Gastroesophageal sphincter (tissue), 3 donors: ENCODE data around the gene SMTNL1.

Experiments used
- CTCF ChIP-seq, 4 experiments: fragments of 200-600 bp in 2 of 4; fragments of 450-650 bp in 2 of 4; sonication (generic) in 1 of 4; IDR thresholded peaks; one replicate each; pipeline ENCODE4 v1.5.1; 2017 to 2019; ENCODE audit warnings: antibody characterized with exemption in 4 of 4, mild to moderate bottlenecking in 2 of 4, moderate library complexity in 2 of 4
- EP300 ChIP-seq: sonication (generic); formaldehyde crosslinking; IDR thresholded peaks from one replicate; pipeline ENCODE4 v1.6.1; 2017; ENCODE audit warnings: antibody characterized with exemption, mild to moderate bottlenecking
- POLR2A ChIP-seq, 2 donors: fragments of 450-650 bp; IDR thresholded peaks; one replicate each; pipeline ENCODE4 v1.6.1; 2017; ENCODE audit warnings: antibody characterized with exemption in 2 of 2, mild to moderate bottlenecking in 2 of 2, moderate library complexity in 1 of 2
- POLR2AphosphoS5 ChIP-seq: sonication (generic); formaldehyde crosslinking; IDR thresholded peaks from one replicate; pipeline ENCODE4 v1.6.1; 2017; ENCODE audit warnings: antibody characterized with exemption

- TF ChIP-seq CTCF (IDR thresholded peaks at IDR 0.05) (no peak), POLR2A (IDR thresholded peaks at IDR 0.05) (no peak), POLR2AphosphoS5 (no peak), EP300 (no peak)
Observed at GRCh38 chr11:57546869-57547475, 9.6 kb downstream of the SMTNL1 start.
